Measurements from ENCODE around the gene OR2H1. TPM values are rescaled to one million over a fixed set of nuclear protein-coding genes. Genes with fewer than 3 reads are reported as not detected.
"Not testable (repeated sequence)": the region's sequence is repeated elsewhere in the genome, so short reads cannot be mapped to it uniquely, and the experiment has no call there.

OR2H1 gene
- total RNA-seq, 1 experiment from 2014 or later: not detected

DNA sequence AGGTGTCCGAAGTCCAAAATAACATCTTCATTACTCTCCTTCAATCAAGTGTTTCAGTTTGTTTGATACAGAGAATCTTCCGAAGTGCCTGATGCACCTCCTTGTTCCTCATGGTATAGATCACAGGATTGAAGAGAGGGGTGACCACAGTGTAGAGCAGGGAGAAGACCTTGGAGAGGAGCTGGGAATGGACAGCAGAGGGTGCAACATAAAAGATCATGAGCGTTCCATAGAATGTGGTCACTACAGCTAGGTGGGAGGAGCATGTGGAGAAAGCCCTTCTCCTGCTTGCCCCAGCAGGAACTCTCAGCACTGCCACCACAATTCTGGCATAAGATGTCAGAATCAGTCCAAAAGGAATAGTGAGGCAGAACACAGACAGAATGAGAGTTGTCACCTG, 30.3 kb upstream of the OR2H1 start:
- H3K4me3 Mint-ChIP-seq (ENCODE audit: unreplicated experiment): no peak overlapping the region
- ChIA-PET POLR2A (no interaction called here), CTCF (interaction anchor here (0.8 to 1.0 kb wide), 2 partner anchors 21 to 163 kb away, joined by 7 to 8 read pairs; no protein-coding TSS in a partner anchor)
- H3K4me1 Mint-ChIP-seq (ENCODE audit: low read depth, unreplicated experiment): no peaks in the 10 kb centered on the region
- H3K27me3 ChIP-seq (replicated peaks; ENCODE audit: control insufficient read depth, insufficient read depth, low read length): no peaks in the 10 kb centered on the region
- TF ChIP-seq CTCF (IDR thresholded peaks at IDR 0.05; ENCODE audit: insufficient read depth in 1 of 2, low read depth in 1 of 2, low read length in 1 of 2, severe bottlenecking in 1 of 2, unreplicated experiment in 1 of 2): peak in 1 of 2 experiments; percentile 15
- no peaks in the 10 kb centered on the region for H3K9me3 ChIP-seq
- no peak overlapping the region for H3K27ac Mint-ChIP-seq (ENCODE audit: unreplicated experiment)
- H3K36me3 ChIP-seq (ENCODE audit: control insufficient read depth, insufficient read depth, low read length): no peaks in the 10 kb centered on the region
- no TSS peak for BruUV-seq (replicated peaks)
- DNase-seq: peak in 1 of 2 experiments; percentile 11
- intact Hi-C loops (cut with micrococcal nuclease; ENCODE audit: unreplicated experiment): loop anchor here (1.0 kb wide), 1 partner anchor 163 kb away; no protein-coding TSS in a partner anchor
- no peaks in the 10 kb centered on the region for H3K36me3 Mint-ChIP-seq (ENCODE audit: insufficient read depth, unreplicated experiment)
- H3K4me3 ChIP-seq (ENCODE audit: low read depth, low read length): no peak overlapping the region
- H3K27me3 Mint-ChIP-seq (ENCODE audit: insufficient read depth, unreplicated experiment): peaks cover 25% of the 10 kb centered on the region
- no peaks in the 10 kb centered on the region for H3K9me3 Mint-ChIP-seq (ENCODE audit: unreplicated experiment)
- no peaks in the 10 kb centered on the region for H3K4me1 ChIP-seq

DNA sequence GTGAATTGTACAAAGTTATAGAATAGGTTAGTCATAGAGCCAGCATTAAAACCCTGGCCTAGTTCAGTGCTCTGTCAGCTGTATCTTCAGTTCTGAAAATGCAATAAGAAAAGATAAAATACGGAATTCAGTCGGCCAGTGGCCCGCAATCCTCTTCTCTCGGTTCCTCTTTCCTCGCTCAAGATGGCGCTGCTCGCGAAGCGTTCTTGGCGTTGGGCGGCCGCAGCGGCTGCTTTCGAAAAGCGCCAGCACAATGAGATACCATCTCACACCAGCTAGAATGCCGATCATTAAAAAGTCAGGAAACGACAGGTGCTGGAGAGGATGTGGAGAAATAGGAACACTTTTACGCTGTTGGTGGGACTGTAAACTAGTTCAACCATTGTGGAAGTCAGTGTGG, 20.2 kb upstream of the OR2H1 start:
- H3K27me3 Mint-ChIP-seq (ENCODE audit: insufficient read depth, unreplicated experiment): peaks cover 18% of the 10 kb centered on the region
- H3K36me3 ChIP-seq (ENCODE audit: control insufficient read depth, insufficient read depth, low read length); H3K9me3 ChIP-seq; CTCF ChIA-PET; BruUV-seq (replicated peaks); H3K36me3 Mint-ChIP-seq (ENCODE audit: insufficient read depth, unreplicated experiment); H3K4me1 ChIP-seq; H3K27ac Mint-ChIP-seq (ENCODE audit: unreplicated experiment); intact Hi-C loops (cut with micrococcal nuclease; ENCODE audit: unreplicated experiment); H3K9me3 Mint-ChIP-seq (ENCODE audit: unreplicated experiment); H3K4me3 Mint-ChIP-seq (ENCODE audit: unreplicated experiment); H3K4me1 Mint-ChIP-seq (ENCODE audit: low read depth, unreplicated experiment); H3K27me3 ChIP-seq (replicated peaks; ENCODE audit: control insufficient read depth, insufficient read depth, low read length); H3K4me3 ChIP-seq (ENCODE audit: low read depth, low read length); POLR2A ChIA-PET; DNase-seq: not testable (repeated sequence)

DNA sequence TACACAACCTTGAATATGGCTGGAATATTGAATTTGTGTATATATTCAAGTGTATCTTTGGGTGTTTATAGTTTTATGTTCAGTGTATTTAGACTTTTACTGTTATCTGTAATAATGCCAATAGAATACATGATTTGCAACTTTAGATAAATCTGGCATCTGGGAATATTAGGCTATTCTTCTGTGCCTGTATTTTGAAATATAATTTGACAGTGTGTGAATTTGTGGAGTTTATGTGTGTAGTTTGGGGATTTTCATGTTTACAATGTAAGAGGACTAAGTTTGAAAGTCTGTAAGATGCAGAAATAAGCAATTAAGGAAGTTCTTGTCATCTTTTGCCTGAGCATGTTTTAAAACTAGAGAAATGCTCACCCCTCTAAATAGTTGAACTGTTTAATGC, 17.9 kb upstream of the OR2H1 start, which contains the start of gene OR10C1:
Gene OR10C1, plus strand, starts transcription at position 301 of the 400 bp plus-strand sequence. CDS start 710 bp downstream, outside the sequence.
- no peak for TF ChIP-seq CTCF (IDR thresholded peaks at IDR 0.05; ENCODE audit: insufficient read depth in 1 of 2, low read depth in 1 of 2, low read length in 1 of 2, severe bottlenecking in 1 of 2, unreplicated experiment in 1 of 2)
- Mint-ChIP-seq H3K4me3 (ENCODE audit: unreplicated experiment) (no peak within 1 kb of the TSS), H3K36me3 (ENCODE audit: insufficient read depth, unreplicated experiment) (no peaks in the 10 kb centered on the region), H3K27ac (ENCODE audit: unreplicated experiment) (no peak within 1 kb of the TSS), H3K9me3 (ENCODE audit: unreplicated experiment) (peaks cover 3% of the 10 kb centered on the region), H3K27me3 (ENCODE audit: insufficient read depth, unreplicated experiment) (peaks cover 14% of the 10 kb centered on the region), H3K4me1 (ENCODE audit: low read depth, unreplicated experiment) (no peaks in the 10 kb centered on the region)
- no peaks in the 10 kb centered on the region for H3K27me3 ChIP-seq (replicated peaks; ENCODE audit: control insufficient read depth, insufficient read depth, low read length)
- ChIA-PET POLR2A (no interaction called here), CTCF (no interaction called here)
- DNase-seq: no peak
- H3K4me1 ChIP-seq: no peaks in the 10 kb centered on the region
- no peaks in the 10 kb centered on the region for H3K9me3 ChIP-seq
- no TSS peak for BruUV-seq (replicated peaks)
- no peak within 1 kb of the TSS for H3K4me3 ChIP-seq (ENCODE audit: low read depth, low read length)
- no peaks in the 10 kb centered on the region for H3K36me3 ChIP-seq (ENCODE audit: control insufficient read depth, insufficient read depth, low read length)
- intact Hi-C loops (cut with micrococcal nuclease; ENCODE audit: unreplicated experiment): no loop called here

- intact Hi-C loops (cut with micrococcal nuclease; ENCODE audit: unreplicated experiment): no loop called here
- no peak for DNase-seq
- Mint-ChIP-seq H3K36me3 (ENCODE audit: insufficient read depth, unreplicated experiment) (no peaks in the 10 kb centered on the region), H3K4me1 (ENCODE audit: low read depth, unreplicated experiment) (no peaks in the 10 kb centered on the region), H3K9me3 (ENCODE audit: unreplicated experiment) (peaks cover 15% of the 10 kb centered on the region), H3K27me3 (ENCODE audit: insufficient read depth, unreplicated experiment) (peaks cover 17% of the 10 kb centered on the region), H3K27ac (ENCODE audit: unreplicated experiment) (no peak overlapping the region), H3K4me3 (ENCODE audit: unreplicated experiment) (no peak overlapping the region)
- CTCF ChIA-PET: no interaction called here
- no peaks in the 10 kb centered on the region for H3K36me3 ChIP-seq (ENCODE audit: control insufficient read depth, insufficient read depth, low read length)
- no TSS peak for BruUV-seq (replicated peaks)
- no peak for TF ChIP-seq CTCF (IDR thresholded peaks at IDR 0.05; ENCODE audit: insufficient read depth in 1 of 2, low read depth in 1 of 2, low read length in 1 of 2, severe bottlenecking in 1 of 2, unreplicated experiment in 1 of 2)
- POLR2A ChIA-PET: no interaction called here
- no peaks in the 10 kb centered on the region for H3K4me1 ChIP-seq
- H3K9me3 ChIP-seq: no peaks in the 10 kb centered on the region
- no peaks in the 10 kb centered on the region for H3K27me3 ChIP-seq (replicated peaks; ENCODE audit: control insufficient read depth, insufficient read depth, low read length)
- H3K4me3 ChIP-seq (ENCODE audit: low read depth, low read length): no peak overlapping the region
These were observed 14.2 kb upstream of the OR2H1 start for GRCh38 chr6:29442719-29443118.

DNA sequence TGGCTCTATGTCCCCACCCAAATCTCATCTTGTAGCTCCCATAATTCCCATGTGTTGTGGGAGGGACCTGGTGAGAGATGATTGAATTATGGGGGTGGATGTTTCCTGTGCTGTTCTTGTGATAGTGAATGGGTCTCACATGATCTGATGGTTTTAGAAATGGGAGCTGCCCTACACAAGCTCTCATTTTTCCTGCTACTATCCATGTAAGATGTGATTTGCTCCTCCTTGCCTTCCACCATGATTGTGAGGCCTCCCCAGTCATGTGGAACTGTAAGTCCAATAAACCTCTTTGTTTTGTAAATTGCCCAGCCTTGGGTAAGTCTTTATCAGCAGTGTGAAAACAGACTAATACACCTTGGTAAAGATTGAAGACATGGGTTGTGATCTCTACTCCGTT, 12.9 kb upstream of the OR2H1 start:
- H3K4me3 Mint-ChIP-seq (ENCODE audit: unreplicated experiment); H3K27ac Mint-ChIP-seq (ENCODE audit: unreplicated experiment); H3K36me3 Mint-ChIP-seq (ENCODE audit: insufficient read depth, unreplicated experiment); BruUV-seq (replicated peaks); intact Hi-C loops (cut with micrococcal nuclease; ENCODE audit: unreplicated experiment); H3K36me3 ChIP-seq (ENCODE audit: control insufficient read depth, insufficient read depth, low read length); DNase-seq; POLR2A ChIA-PET; H3K4me1 Mint-ChIP-seq (ENCODE audit: low read depth, unreplicated experiment); H3K27me3 ChIP-seq (replicated peaks; ENCODE audit: control insufficient read depth, insufficient read depth, low read length); CTCF ChIA-PET; H3K4me3 ChIP-seq (ENCODE audit: low read depth, low read length); H3K4me1 ChIP-seq; H3K9me3 ChIP-seq: not testable (repeated sequence)
- Mint-ChIP-seq H3K27me3 (ENCODE audit: insufficient read depth, unreplicated experiment) (peaks cover 17% of the 10 kb centered on the region), H3K9me3 (ENCODE audit: unreplicated experiment) (peaks cover 15% of the 10 kb centered on the region)

Data from Caco-2 (cell line).